ENCODE measurements around the gene CCDC14.
A peak's percentile ranks its signal among the peaks of the same experiment; 100 is the strongest.

- TF ChIP-seq POLR2A (IDR thresholded peaks at IDR 0.05): peak; percentile 58 to 62
- no peak for TF ChIP-seq CTCF (IDR thresholded peaks at IDR 0.05 in 4 of 5, conservative IDR thresholded peaks at IDR 0.05 in 1 of 5)
Observed at GRCh38 chr3:123960781-123961507, at the start of gene CCDC14.

Measured in gastrocnemius medialis (tissue), 4 donors.